Omental fat pad (tissue), 4 donors: ENCODE measurements around the gene GTPBP3. TPM values are rescaled to one million over a fixed set of nuclear protein-coding genes. Genes with fewer than 3 reads are reported as not detected.

Source experiments
- ATAC-seq: fragments of 150-250 bp; one replicate; pipeline ENCODE4 v1.9.1; 2016; ENCODE audit warnings: mild to moderate bottlenecking, moderate library complexity; ENCODE audit not compliant: low FRiP score
- DNase-seq: peaks from one replicate; pipeline ENCODE4 v3.0.0-alpha.2; 2019; ENCODE audit warnings: low spot score
- total RNA-seq, 4 donors: library from RNA; depleted of rRNA; stranded (reverse); fragments of >200 nt; gene quantifications; one replicate each; pipeline ENCODE4 v1.1.0, GENCODE V29; 2016
- TF ChIP-seq, protein P1 (sequence below), 3 donors: fragments of 450-650 bp; IDR thresholded peaks; one replicate each; pipeline ENCODE4 v1.5.1; 2016 to 2017; ENCODE audit warnings: antibody characterized with exemption in 3 of 3, mild to moderate bottlenecking in 3 of 3, moderate library complexity in 2 of 3

The GTPBP3 gene
- total RNA-seq, 4 donors from 2014 or later, result 7.2 to 36.4 (median 12.0) TPM

- ATAC-seq, result no peak
Observed at GRCh38 chr19:17296273-17296672, 41.1 kb upstream of the GTPBP3 start.

GRCh38 chr19:17296976-17297375 lies 40.4 kb upstream of the GTPBP3 start:
- ATAC-seq, result no peak
- TF ChIP-seq, protein P1, sequence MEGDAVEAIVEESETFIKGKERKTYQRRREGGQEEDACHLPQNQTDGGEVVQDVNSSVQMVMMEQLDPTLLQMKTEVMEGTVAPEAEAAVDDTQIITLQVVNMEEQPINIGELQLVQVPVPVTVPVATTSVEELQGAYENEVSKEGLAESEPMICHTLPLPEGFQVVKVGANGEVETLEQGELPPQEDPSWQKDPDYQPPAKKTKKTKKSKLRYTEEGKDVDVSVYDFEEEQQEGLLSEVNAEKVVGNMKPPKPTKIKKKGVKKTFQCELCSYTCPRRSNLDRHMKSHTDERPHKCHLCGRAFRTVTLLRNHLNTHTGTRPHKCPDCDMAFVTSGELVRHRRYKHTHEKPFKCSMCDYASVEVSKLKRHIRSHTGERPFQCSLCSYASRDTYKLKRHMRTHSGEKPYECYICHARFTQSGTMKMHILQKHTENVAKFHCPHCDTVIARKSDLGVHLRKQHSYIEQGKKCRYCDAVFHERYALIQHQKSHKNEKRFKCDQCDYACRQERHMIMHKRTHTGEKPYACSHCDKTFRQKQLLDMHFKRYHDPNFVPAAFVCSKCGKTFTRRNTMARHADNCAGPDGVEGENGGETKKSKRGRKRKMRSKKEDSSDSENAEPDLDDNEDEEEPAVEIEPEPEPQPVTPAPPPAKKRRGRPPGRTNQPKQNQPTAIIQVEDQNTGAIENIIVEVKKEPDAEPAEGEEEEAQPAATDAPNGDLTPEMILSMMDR (IDR thresholded peaks at IDR 0.05), result no peak
- no peak for DNase-seq

More at GRCh38 chr19:17296273-17296672, 41.1 kb upstream of the GTPBP3 start:
- DNase-seq, result no peak
- TF ChIP-seq, protein P1 (IDR thresholded peaks at IDR 0.05), result no peak

DNA sequence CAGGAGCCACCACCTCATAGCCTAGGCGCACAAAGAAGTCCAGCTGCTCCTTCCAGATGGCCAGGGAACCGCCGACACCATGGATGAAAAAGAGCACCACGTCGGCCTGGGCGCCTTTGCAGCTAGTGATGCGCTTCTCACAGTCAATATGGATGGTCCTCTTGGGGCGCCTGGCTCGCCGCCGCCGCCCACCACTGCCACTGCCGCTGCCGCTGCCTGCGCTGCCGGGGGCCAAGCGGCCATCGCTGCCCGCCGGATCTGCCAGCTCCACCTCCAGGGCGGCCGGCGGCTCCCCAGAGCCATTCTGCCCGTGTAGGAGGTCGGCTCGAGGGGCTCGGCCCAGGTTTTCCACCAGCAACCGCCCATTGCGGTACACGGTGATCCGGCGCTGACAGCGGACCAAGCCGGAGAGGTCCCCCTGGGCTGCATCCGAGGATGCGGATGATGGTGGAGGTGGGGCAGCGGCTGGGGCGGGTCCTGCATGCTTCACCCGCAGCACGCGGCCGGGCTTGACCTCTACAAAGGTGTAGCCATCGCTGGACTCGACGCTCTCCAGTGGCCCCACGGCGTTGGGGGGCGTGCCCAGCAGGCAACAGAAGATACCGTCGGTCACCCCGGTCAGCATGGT lies 36.2 kb upstream of the GTPBP3 start:
- ATAC-seq (no peak), DNase-seq (no peak)
- TF ChIP-seq, protein P1 (IDR thresholded peaks at IDR 0.05), result no peak

- DNase-seq (no peak), ATAC-seq (no peak)
- TF ChIP-seq, protein P1 (IDR thresholded peaks at IDR 0.05), result no peak
Observed at GRCh38 chr19:17302391-17303166, 34.8 kb upstream of the GTPBP3 start.

DNA sequence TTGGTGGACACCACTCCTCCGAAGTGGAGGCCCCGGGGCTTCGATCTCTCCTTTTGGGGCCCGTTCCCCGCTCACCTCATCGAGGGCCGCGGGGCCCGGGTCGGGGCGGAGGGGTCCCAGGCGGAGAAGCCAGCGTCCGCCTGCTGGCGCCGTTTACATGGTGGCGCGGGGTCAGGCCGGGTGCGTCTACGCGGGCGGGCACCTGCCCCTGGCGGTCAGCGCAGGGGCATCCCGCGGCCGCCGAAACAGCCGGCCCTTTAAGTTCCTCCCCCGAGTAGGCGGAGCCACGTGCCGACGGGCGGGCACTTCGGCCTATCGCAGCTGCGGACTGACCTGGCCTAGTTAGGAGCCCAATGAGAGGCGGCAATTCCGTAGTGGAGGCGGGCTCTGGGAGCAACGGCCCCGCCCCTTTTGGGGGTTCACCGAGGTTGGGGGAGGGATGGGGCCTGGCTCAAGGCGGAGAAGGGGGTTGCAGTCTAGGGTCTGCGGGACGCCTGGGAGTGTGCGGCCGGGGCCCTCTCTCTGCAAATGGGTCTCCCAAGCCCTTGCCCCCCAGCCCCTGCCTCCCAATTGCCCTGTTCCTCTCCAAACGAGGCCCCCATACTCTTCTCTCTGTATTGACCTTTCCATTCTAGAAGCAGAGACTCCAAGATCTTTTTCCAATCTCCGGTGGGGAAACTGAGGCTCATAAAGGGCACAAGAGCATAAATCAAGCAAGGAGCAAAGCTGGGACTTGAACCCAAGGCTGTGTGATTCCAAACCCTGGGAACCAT lies 34.0 kb upstream of the GTPBP3 start, which contains the start of gene ABHD8:
Gene ABHD8, minus strand, starts transcription at position 259 of the 773 bp plus-strand sequence. CDS start 1,809 bp downstream, outside the sequence.
- TF ChIP-seq, protein P1 (IDR thresholded peaks at IDR 0.05), result no peak
- ATAC-seq, result peak; percentile 80
- DNase-seq, result peak; percentile 87

- ATAC-seq (no peak), DNase-seq (no peak)
- TF ChIP-seq, protein P1 (IDR thresholded peaks at IDR 0.05), result no peak
Observed at GRCh38 chr19:17303940-17304267, 33.4 kb upstream of the GTPBP3 start.
